Thymus (tissue), 11 donors: ENCODE results near the gene RHPN2. TPM values are rescaled to one million over a fixed set of nuclear protein-coding genes. Genes with fewer than 3 reads are reported as not detected.
"Not testable (repeated sequence)": the region's sequence is repeated elsewhere in the genome, so short reads cannot be mapped to it uniquely, and the experiment has no call there.

ENCODE experiments used
- DNase-seq, 9 donors: peaks; one replicate each; pipeline ENCODE4 v3.0.0-alpha.2; 2013; ENCODE audit warnings: low spot score in 9 of 9, low read depth in 6 of 9, missing footprints in 1 of 9
- H3K27ac ChIP-seq, 2 donors: one replicate each; pipeline ENCODE4 v1.5.1; 2013; ENCODE audit warnings: control low read depth in 1 of 2, low read depth in 1 of 2, low read length in 1 of 2, mild to moderate bottlenecking in 1 of 2, moderate library complexity in 1 of 2
- H3K27me3 ChIP-seq, 2 donors: one replicate each; pipeline ENCODE4 v1.5.1; 2013; ENCODE audit warnings: low read length in 1 of 2; ENCODE audit not compliant: control insufficient read depth in 2 of 2, insufficient read depth in 1 of 2
- H3K36me3 ChIP-seq, 2 donors: one replicate each; pipeline ENCODE4 v1.5.1; 2013; ENCODE audit warnings: low read length in 1 of 2, mild to moderate bottlenecking in 1 of 2, moderate library complexity in 1 of 2; ENCODE audit not compliant: control insufficient read depth in 2 of 2, insufficient read depth in 2 of 2
- H3K4me1 ChIP-seq, 2 donors: one replicate each; pipeline ENCODE4 v1.5.1; 2013; ENCODE audit warnings: low read length in 2 of 2; ENCODE audit not compliant: control insufficient read depth in 2 of 2, insufficient read depth in 2 of 2
- H3K4me3 ChIP-seq, 2 donors: one replicate each; pipeline ENCODE4 v1.5.1; 2013; ENCODE audit warnings: low read length in 2 of 2, control low read depth in 1 of 2, mild to moderate bottlenecking in 1 of 2
- H3K9me3 ChIP-seq, 2 donors: one replicate each; pipeline ENCODE4 v1.5.1; 2013; ENCODE audit warnings: low read length in 1 of 2, mild to moderate bottlenecking in 1 of 2; ENCODE audit not compliant: control insufficient read depth in 2 of 2, insufficient read depth in 1 of 2
- WGBS: extraction: QIAGEN DNeasy Blood & Tissue Kit; methylation state at CpG from one replicate; pipeline ENCODE4 v1.1.7; 2013; 5-methylcytosine and 5-hydroxymethylcytosine counted together
- polyA plus RNA-seq: library from polyadenylated mRNA; stranded (reverse); fragments of 200-250 nt; gene quantifications from one replicate; pipeline ENCODE4 v1.2.3, GENCODE V29; 2013
- total RNA-seq: library from RNA; stranded (reverse); fragments of 120-200 nt; gene quantifications from one replicate; pipeline ENCODE4 v1.2.4, GENCODE V29; 2013
- donor health status: healthy.

The RHPN2 gene
- total and polyA plus RNA-seq, 2 donors = 4.8 to 5.1 TPM

GRCh38 chr19:32998722-32999121 is 66.0 kb downstream of the RHPN2 start:
- no peak for DNase-seq
- Histone ChIP-seq H3K4me1 (peaks cover 0 to 2% of the 10 kb centered on the region in 2 donors), H3K4me3 (no peak overlapping the region), H3K27me3 (no peaks in the 10 kb centered on the region), H3K36me3 (no peaks in the 10 kb centered on the region), H3K9me3 (no peaks in the 10 kb centered on the region), H3K27ac (no peak overlapping the region)
- 81% methylated on average over 3 of the region's 3 CpGs for WGBS

- H3K9me3 ChIP-seq = no peaks in the 10 kb centered on the region
- DNase-seq = no peak
- H3K4me1 ChIP-seq = peaks cover 0 to 2% of the 10 kb centered on the region in 2 donors
- H3K4me3 ChIP-seq = no peak overlapping the region
- no peaks in the 10 kb centered on the region for H3K27me3 ChIP-seq
- WGBS = 96% methylated on average over 14 of the region's 14 CpGs
- no peaks in the 10 kb centered on the region for H3K36me3 ChIP-seq
- H3K27ac ChIP-seq = no peak overlapping the region
Observed at GRCh38 chr19:32997716-32998355, 66.9 kb downstream of the RHPN2 start.

DNA sequence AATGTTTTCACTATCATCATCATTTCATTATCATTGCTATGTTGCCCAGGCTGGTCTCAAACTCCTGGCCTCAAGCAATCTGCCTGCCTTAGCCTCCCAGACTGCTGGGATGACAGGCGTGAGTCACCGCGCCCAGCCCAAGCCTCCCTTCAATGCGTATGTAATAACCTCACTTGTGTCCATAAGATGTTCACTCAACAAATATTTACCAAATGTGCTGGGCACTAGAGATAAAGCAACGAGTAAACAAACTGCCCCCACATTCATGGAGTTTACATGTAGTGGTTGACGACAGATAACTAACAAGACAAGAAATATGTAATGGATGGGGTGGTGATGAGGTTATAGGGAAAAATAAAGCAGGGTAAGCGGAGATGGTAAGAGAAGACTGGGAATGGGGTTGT is 67.6 kb downstream of the RHPN2 start:
- H3K9me3 ChIP-seq, H3K36me3 ChIP-seq, H3K27ac ChIP-seq, H3K27me3 ChIP-seq, H3K4me3 ChIP-seq, H3K4me1 ChIP-seq, DNase-seq: not testable (repeated sequence)
- WGBS = 83% methylated on average over 7 of the region's 7 CpGs

- DNase-seq, H3K27me3 ChIP-seq, H3K27ac ChIP-seq, H3K4me3 ChIP-seq, H3K36me3 ChIP-seq, H3K9me3 ChIP-seq, H3K4me1 ChIP-seq: not testable (repeated sequence)
- 94% methylated on average over 17 of the region's 17 CpGs for WGBS
Observed at GRCh38 chr19:32995966-32996365, 68.7 kb downstream of the RHPN2 start.

DNA sequence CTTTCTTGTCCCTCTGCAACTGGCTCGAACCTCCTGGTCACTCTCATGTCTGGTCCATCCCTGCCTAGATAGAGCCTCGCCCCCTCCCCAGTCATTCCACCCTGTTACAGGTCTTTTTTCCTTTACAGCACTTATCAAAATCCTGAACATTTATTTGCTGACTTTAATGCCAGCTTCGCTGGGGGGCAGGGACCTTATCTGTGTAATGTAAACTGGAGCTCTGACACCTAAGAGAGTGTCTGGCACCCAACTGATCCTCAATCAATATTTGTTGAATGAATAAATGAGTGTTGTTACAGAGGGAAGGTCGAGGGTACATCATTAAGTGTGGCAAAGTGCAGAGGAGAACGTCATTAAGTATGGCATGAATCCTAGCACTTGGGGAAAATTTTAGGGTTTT is 76.0 kb downstream of the RHPN2 start:
- no peak for DNase-seq
- no peaks in the 10 kb centered on the region for H3K9me3 ChIP-seq
- H3K27me3 ChIP-seq = no peaks in the 10 kb centered on the region
- H3K4me1 ChIP-seq = no peaks in the 10 kb centered on the region
- H3K4me3 ChIP-seq = no peak overlapping the region
- no peak overlapping the region for H3K27ac ChIP-seq
- H3K36me3 ChIP-seq = no peaks in the 10 kb centered on the region
- 92% methylated on average over 5 of the region's 5 CpGs for whole genome bisulfite sequencing

GRCh38 chr19:32988254-32988653 is 76.4 kb downstream of the RHPN2 start:
- H3K9me3 ChIP-seq, H3K27me3 ChIP-seq, H3K4me3 ChIP-seq, DNase-seq, H3K36me3 ChIP-seq, H3K4me1 ChIP-seq, H3K27ac ChIP-seq: not testable (repeated sequence)
- WGBS = 98% methylated on average over 5 of the region's 5 CpGs

DNA sequence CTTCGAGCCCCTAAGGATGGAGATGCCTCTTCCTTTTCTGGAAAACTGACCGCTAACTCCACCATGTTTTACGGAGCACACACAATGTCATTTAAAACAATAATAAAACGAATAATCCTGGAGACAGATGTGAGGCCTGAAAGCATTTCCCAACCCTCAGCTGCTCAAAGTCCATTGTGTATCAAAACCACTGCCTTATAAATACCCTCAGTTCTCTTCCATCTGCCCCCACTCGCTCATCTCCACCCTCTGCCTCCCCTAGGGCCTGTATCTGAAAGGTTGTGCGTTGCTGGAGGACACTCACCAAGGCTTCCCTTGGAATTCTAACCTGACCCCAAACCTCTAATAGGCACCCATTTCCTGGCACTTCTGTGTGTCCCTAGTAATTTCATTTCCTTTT is 82.2 kb downstream of the RHPN2 start:
- not testable (repeated sequence) for H3K4me1 ChIP-seq, DNase-seq
- WGBS = 96% methylated on average over 6 of the region's 6 CpGs

DNA sequence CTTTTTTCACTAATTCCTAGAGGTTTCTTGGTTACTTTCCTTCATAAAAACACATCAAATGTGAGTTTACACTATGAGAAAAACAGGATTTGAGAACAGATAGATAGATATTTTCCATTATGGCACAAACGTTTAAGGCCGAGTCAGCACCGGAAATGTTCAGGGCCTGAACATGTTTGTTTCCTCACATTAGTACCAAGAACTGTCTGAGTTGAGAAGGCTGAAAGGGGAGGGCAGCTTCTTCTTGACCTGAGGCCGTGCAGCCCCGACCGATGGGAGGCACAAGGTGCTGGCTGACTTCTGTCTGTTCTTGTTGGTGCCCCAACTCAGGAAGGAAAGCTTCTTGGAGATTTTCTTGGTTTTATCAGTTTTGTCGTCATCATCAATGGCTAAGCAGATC is 84.9 kb downstream of the RHPN2 start:
- not testable (repeated sequence) for H3K4me1 ChIP-seq, H3K36me3 ChIP-seq, H3K4me3 ChIP-seq, H3K27me3 ChIP-seq, DNase-seq, H3K9me3 ChIP-seq, H3K27ac ChIP-seq
- WGBS = 95% methylated on average over 7 of the region's 7 CpGs

More for the DNA sequence above, 82.2 kb downstream of the RHPN2 start:
- not testable (repeated sequence) for H3K4me3 ChIP-seq, H3K27me3 ChIP-seq, H3K36me3 ChIP-seq, H3K9me3 ChIP-seq, H3K27ac ChIP-seq

DNA sequence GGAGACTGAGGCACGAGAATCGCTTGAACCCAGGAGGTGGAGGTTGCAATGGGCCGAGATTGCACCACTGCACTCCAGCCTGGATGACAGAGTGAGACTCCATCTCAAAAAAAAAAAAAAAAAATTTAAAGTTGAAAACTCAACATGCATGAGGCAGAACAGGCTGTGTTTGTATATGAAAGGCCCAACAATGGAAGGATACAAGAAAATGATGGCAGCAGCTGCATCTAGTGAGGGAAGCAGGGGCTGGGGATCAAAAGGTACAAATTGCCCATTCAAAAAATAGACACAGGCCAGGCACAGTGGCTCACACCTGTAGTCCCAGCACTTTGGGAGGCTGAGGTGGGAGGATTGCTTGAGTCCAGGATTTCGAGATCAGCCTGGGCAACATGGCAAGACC is 86.9 kb downstream of the RHPN2 start:
- not testable (repeated sequence) for H3K27me3 ChIP-seq, H3K9me3 ChIP-seq, H3K36me3 ChIP-seq, H3K27ac ChIP-seq, H3K4me1 ChIP-seq, DNase-seq, H3K4me3 ChIP-seq
- WGBS = 98% methylated on average over 4 of the region's 4 CpGs

DNA sequence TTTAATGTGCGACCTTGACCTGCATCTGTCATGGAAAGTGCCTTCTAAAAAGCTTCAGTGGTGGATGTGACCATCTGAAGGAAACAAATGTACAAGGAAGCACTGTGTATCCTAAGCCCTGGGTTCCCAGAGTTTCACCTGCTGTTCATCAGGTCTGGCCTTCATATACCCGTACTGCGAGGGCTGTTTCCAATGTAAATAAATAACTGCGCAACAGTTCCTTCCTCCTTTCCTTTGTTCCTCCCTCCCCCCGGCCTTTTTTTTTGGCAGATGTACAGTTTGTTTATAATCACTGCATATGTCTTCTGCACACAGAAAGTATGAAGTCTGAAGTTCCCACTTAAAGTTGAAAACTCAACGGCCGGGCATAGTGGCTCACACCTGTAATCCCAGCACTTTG is 87.4 kb downstream of the RHPN2 start:
- DNase-seq = no peak
- Histone ChIP-seq H3K9me3 (no peaks in the 10 kb centered on the region), H3K4me1 (peaks cover 1 to 3% of the 10 kb centered on the region in 2 donors), H3K27ac (no peak overlapping the region), H3K27me3 (no peaks in the 10 kb centered on the region), H3K4me3 (no peak overlapping the region), H3K36me3 (peaks cover 0 to 6% of the 10 kb centered on the region in 2 donors)
- 90% methylated on average over 7 of the region's 7 CpGs for WGBS
